Astrocyte of the cerebellum (primary cell): ENCODE measurements around the gene MST1R.

Experiments
- DNase-seq: peaks from one replicate; pipeline ENCODE4 v3.0.0-alpha.2; 2011; ENCODE audit warnings: low read depth
- H3K4me3 ChIP-seq: 2 replicates; pipeline ENCODE4 v1.5.1; 2011; ENCODE audit warnings: mild to moderate bottlenecking, low read depth, low read length, moderate library complexity
- CTCF ChIP-seq: IDR thresholded peaks from 2 replicates; pipeline ENCODE4 v1.5.1; 2012; ENCODE audit warnings: low read length, low read depth, moderate library complexity, mild to moderate bottlenecking; ENCODE audit errors: missing control alignments
- in situ Hi-C: cut with HindIII; loops from 2 replicates; pipeline ENCODE4 v1.10.0; 2017; ENCODE audit warnings: low sequenced_read_pairs

MST1R gene

GRCh38 chr3:49869525-49870126 lies 34.0 kb downstream of the MST1R start, which contains the start of gene CAMKV:
TSS of gene CAMKV (minus strand) at chr3:49869906. CDS start at chr3:49862388, 7,518 bp downstream.
- DNase-seq: no peak
- in situ Hi-C loops: loop anchor here (5.0 to 25.0 kb wide), 3 partner anchors 98 to 193 kb away; no protein-coding TSS in a partner anchor
- peak within 1 kb of the TSS; percentile 28 for H3K4me3 ChIP-seq
- no peak for TF ChIP-seq CTCF

GRCh38 chr3:49868862-49869466 lies 34.7 kb downstream of the MST1R start:
- no peak for DNase-seq
- H3K4me3 ChIP-seq: peak overlapping the region; percentile 28
- TF ChIP-seq CTCF: no peak
- in situ Hi-C loops: loop anchor here (5.0 to 25.0 kb wide), 3 partner anchors 98 to 193 kb away; no protein-coding TSS in a partner anchor

GRCh38 chr3:49867871-49868321 lies 35.8 kb downstream of the MST1R start:
- in situ Hi-C loops: loop anchor here (5.0 to 25.0 kb wide), 3 partner anchors 99 to 194 kb away; no protein-coding TSS in a partner anchor
- H3K4me3 ChIP-seq: no peak overlapping the region
- DNase-seq: peak; percentile 18
- no peak for TF ChIP-seq CTCF

GRCh38 chr3:49867400-49867799 lies 36.3 kb downstream of the MST1R start:
- H3K4me3 ChIP-seq: no peak overlapping the region
- no peak for DNase-seq
- TF ChIP-seq CTCF: no peak
- in situ Hi-C loops: loop anchor here (5.0 to 25.0 kb wide), 3 partner anchors 100 to 195 kb away; no protein-coding TSS in a partner anchor

GRCh38 chr3:49865198-49865784 lies 38.4 kb downstream of the MST1R start:
- no peak for TF ChIP-seq CTCF
- H3K4me3 ChIP-seq: no peak overlapping the region
- no peak for DNase-seq
- in situ Hi-C loops: loop anchor here (5.0 to 25.0 kb wide), 3 partner anchors 102 to 197 kb away; no protein-coding TSS in a partner anchor

GRCh38 chr3:49864505-49864904 lies 39.2 kb downstream of the MST1R start:
- TF ChIP-seq CTCF: no peak
- in situ Hi-C loops: loop anchor here (25.0 kb wide), 2 partner anchors 127 to 198 kb away; no protein-coding TSS in a partner anchor
- no peak overlapping the region for H3K4me3 ChIP-seq
- DNase-seq: no peak
